Body of pancreas (tissue), 4 donors: Measurements from ENCODE around the gene ZCCHC17. TPM values are rescaled to one million over a fixed set of nuclear protein-coding genes. Genes with fewer than 3 reads are reported as not detected.

Experiments
- ATAC-seq: fragments of 150-250 bp; one replicate; pipeline ENCODE4 v1.9.1; 2016
- DNase-seq, 4 donors: peaks; one replicate each; pipeline ENCODE4 v3.0.0-alpha.2; 2019
- H3K27ac ChIP-seq, 4 donors: fragments of 200-600 bp; sonication (generic); 1 replicate in 3 of 4; 2 replicates in 1 of 4; pipeline versions ENCODE4 v1.5.1 to v1.6.1; 2016 to 2019; ENCODE audit warnings: mild to moderate bottlenecking in 1 of 4, mixed read lengths in 1 of 4, moderate library complexity in 1 of 4
- H3K27me3 ChIP-seq, 2 donors: fragments of 200-600 bp; sonication (generic); one replicate each; pipeline ENCODE4 v1.6.0; 2016; ENCODE audit warnings: mild to moderate bottlenecking in 1 of 2
- H3K36me3 ChIP-seq, 2 donors: fragments of 200-600 bp; sonication (generic); replicated peaks in 1 of 2; 2 replicates each; pipeline ENCODE4 v1.5.1; 2016; ENCODE audit warnings: low read depth in 2 of 2; ENCODE audit not compliant: insufficient read depth in 1 of 2
- H3K4me1 ChIP-seq: fragments of 200-600 bp; sonication (generic); one replicate; pipeline ENCODE4 v1.6.0; 2016
- H3K4me3 ChIP-seq, 2 donors: fragments of 200-600 bp; sonication (generic); 1 replicate in 1 of 2; 2 replicates in 1 of 2; pipeline ENCODE4 v1.5.1; 2016 to 2019
- H3K9me3 ChIP-seq, 3 donors: fragments of 200-600 bp; sonication (generic); 1 replicate in 2 of 3; 2 replicates in 1 of 3; pipeline ENCODE4 v1.5.1; 2016
- POLR2A ChIP-seq, 3 donors: fragments of 450-650 bp; IDR thresholded peaks; one replicate each; pipeline ENCODE4 v1.6.1; 2016; ENCODE audit warnings: antibody characterized with exemption in 3 of 3, mild to moderate bottlenecking in 2 of 3
- WGBS, 2 donors: methylation state at CpG; one replicate each; pipeline ENCODE4 v1.1.5; 2017; 5-methylcytosine and 5-hydroxymethylcytosine counted together
- intact Hi-C: fragments of 100-400 bp; cut with DNase I; formaldehyde crosslinking; loops from one replicate; pipeline ENCODE4 v1.15.1; 2023
- total RNA-seq, 2 donors: library from RNA; depleted of rRNA; stranded (reverse); fragments of >200 nt; gene quantifications; one replicate each; pipeline ENCODE4 v1.1.0, GENCODE V29; 2016
- TF ChIP-seq, protein P1 (sequence below), 7 experiments: fragments of 450-650 bp in 4 of 7; fragments of 200-600 bp in 3 of 7; sonication (generic) in 3 of 7; IDR thresholded peaks; one replicate each; pipeline ENCODE4 v1.5.1; 2016 to 2019; ENCODE audit warnings: antibody characterized with exemption in 7 of 7

ZCCHC17 gene
- total RNA-seq, 2 donors from 2014 or later = 8.0 to 9.2 TPM

DNA sequence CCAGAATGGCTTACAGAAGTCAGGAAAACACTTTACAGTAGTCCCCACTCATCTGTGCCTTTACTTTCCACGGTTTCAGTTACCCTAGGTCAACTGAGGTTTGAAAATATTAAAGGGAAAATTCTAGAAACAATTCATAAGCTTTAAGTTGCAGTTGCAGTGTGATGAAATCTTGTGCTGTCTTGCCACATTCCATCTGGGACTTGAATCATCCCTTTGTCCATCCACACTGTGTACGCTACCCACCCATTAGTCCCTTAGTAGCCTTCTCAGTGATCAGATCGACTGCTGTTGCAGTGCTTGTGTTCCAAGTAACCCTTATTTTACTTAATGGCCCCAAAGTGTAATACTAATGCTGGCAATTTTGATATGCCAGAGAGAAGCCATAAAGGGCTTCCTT is 30.5 kb downstream of the ZCCHC17 start:
- no peak overlapping the region for H3K27ac ChIP-seq
- ATAC-seq (no peak), DNase-seq (no peak)
- no peak overlapping the region for H3K4me3 ChIP-seq
- TF ChIP-seq, protein P1, sequence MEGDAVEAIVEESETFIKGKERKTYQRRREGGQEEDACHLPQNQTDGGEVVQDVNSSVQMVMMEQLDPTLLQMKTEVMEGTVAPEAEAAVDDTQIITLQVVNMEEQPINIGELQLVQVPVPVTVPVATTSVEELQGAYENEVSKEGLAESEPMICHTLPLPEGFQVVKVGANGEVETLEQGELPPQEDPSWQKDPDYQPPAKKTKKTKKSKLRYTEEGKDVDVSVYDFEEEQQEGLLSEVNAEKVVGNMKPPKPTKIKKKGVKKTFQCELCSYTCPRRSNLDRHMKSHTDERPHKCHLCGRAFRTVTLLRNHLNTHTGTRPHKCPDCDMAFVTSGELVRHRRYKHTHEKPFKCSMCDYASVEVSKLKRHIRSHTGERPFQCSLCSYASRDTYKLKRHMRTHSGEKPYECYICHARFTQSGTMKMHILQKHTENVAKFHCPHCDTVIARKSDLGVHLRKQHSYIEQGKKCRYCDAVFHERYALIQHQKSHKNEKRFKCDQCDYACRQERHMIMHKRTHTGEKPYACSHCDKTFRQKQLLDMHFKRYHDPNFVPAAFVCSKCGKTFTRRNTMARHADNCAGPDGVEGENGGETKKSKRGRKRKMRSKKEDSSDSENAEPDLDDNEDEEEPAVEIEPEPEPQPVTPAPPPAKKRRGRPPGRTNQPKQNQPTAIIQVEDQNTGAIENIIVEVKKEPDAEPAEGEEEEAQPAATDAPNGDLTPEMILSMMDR (IDR thresholded peaks at IDR 0.05) = no peak
- no peak for TF ChIP-seq POLR2A (IDR thresholded peaks at IDR 0.05)
- no peaks in the 10 kb centered on the region for H3K36me3 ChIP-seq
- no peaks in the 10 kb centered on the region for H3K4me1 ChIP-seq
- WGBS, 2 donors = 82 to 85% methylated on average over 3 of the region's 3 CpGs
- intact Hi-C loops = no loop called here
- no peaks in the 10 kb centered on the region for H3K9me3 ChIP-seq
- H3K27me3 ChIP-seq = no peaks in the 10 kb centered on the region

DNA sequence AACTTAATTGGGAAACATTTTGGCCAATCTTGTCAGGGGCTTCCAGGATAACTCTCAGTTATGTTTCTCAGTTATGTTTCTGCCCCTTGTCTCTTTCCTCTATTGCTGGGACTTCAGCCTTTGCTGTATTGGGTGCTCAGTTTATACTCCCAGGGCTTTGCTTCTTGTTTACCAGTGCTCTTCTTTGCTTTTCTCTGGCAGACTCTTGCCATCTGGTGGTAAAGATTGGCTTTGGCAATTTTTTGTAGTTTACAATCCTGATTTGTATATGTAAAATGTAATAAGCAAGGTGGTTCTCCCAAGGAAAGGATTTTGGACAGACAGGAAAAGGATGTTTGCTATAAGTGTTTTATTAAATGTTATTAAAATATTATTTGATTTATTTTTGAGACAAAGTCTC is 38.2 kb downstream of the ZCCHC17 start:
- ATAC-seq = no peak
- TF ChIP-seq, protein P1 (IDR thresholded peaks at IDR 0.05) = peak in 6 of 7 experiments; percentile 26 to 51 (median 38)
- no peak for TF ChIP-seq POLR2A (IDR thresholded peaks at IDR 0.05)
- intact Hi-C loops = no loop called here
- Histone ChIP-seq H3K9me3 (no peaks in the 10 kb centered on the region), H3K36me3 (no peaks in the 10 kb centered on the region), H3K4me3 (no peak overlapping the region), H3K27me3 (no peaks in the 10 kb centered on the region), H3K27ac (no peak overlapping the region), H3K4me1 (no peaks in the 10 kb centered on the region)
- DNase-seq = no peak

DNA sequence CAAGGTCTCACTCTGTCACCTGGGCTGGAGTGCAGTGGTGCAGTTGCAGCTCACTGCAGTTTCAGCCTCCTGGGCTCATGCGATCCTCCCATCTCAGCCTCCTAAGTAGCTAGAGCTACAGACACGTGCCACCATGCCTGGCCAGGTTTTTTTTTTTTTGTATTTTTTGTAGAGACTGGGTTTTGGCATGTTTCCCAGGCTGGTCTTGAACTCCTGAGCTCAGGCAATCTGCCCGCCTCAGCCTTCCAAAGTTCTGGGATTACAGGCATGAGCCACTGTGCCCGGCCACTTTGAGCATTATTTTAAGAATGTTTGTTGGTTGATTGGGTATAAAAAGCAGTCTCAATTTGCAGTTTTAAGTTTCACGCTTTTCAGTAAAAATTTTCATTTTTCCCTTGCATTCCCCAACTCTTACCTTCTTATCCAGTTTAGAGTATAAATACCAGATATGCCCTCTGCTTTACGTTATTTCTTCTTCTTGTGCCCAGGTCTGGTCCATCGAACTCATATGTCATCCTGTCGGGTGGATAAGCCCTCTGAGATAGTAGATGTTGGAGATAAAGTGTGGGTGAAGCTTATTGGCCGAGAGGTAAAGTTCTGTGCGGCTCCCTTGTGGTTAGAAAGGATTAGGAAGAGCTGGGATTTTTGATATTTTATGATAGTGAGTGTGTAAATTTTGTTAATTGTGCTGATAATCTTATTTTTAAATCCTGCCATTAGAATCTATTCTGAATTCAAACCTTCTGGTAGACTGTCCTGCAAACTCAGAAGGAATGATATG is 40.0 kb downstream of the ZCCHC17 start:
- H3K9me3 ChIP-seq = no peaks in the 10 kb centered on the region
- intact Hi-C loops = no loop called here
- H3K27me3 ChIP-seq = no peaks in the 10 kb centered on the region
- ATAC-seq (no peak), DNase-seq (no peak)
- WGBS, 2 donors = 77 to 85% methylated on average over 10 of the region's 10 CpGs
- TF ChIP-seq, protein P1 (IDR thresholded peaks at IDR 0.05) = no peak
- no peak for TF ChIP-seq POLR2A (IDR thresholded peaks at IDR 0.05)
- no peaks in the 10 kb centered on the region for H3K4me1 ChIP-seq
- H3K27ac ChIP-seq = no peak overlapping the region
- H3K36me3 ChIP-seq = no peaks in the 10 kb centered on the region
- H3K4me3 ChIP-seq = no peak overlapping the region

DNA sequence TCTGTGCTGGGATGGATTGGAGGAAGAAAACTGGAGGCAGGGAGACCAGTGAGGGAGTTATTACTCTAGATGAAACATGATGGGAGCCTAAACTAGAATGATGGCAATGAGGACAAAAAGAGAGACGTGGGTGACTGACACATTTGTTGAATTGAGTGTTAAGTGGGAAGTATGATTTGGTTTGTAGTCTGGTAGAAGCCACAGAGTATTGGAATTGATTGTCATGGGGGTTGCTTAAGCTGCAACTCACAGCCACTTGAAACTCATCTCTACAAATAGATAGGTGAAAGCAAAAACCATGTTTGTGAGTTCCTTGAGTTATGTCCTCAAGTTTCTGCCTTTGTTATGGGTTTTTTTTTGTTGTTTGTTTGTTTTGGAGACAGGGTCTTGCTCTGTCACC is 47.7 kb downstream of the ZCCHC17 start:
- ATAC-seq (no peak), DNase-seq (no peak)
- WGBS, 2 donors = 17 to 46% methylated on average over 1 of the region's 1 CpG
- Histone ChIP-seq H3K4me1 (no peaks in the 10 kb centered on the region), H3K27me3 (no peaks in the 10 kb centered on the region), H3K36me3 (no peaks in the 10 kb centered on the region), H3K9me3 (no peaks in the 10 kb centered on the region), H3K27ac (no peak overlapping the region), H3K4me3 (no peak overlapping the region)
- TF ChIP-seq, protein P1 (IDR thresholded peaks at IDR 0.05) = no peak
- TF ChIP-seq POLR2A (IDR thresholded peaks at IDR 0.05) = no peak
- intact Hi-C loops = no loop called here

DNA sequence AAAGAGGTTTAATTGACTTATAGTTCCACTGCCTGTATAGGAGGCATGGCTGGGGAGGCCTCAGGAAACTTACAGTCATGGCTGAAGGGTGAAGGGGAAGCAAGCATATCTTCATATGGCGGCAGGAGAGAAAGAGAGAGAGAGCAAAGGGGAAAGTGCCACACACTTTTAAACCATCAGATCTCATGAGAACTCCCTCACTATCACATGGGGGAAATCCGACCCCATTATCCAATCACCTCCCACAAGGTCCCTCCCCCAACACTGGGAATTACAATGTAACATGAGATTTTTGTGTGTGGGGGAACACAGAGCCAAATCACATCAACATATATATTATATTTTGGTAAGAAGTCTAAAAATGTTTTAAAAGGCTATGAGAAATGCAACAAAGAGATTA is 48.8 kb downstream of the ZCCHC17 start:
- Histone ChIP-seq H3K4me1 (no peaks in the 10 kb centered on the region), H3K9me3 (no peaks in the 10 kb centered on the region), H3K36me3 (no peaks in the 10 kb centered on the region), H3K4me3 (no peak overlapping the region), H3K27ac (no peak overlapping the region), H3K27me3 (no peaks in the 10 kb centered on the region)
- 83 to 91% methylated on average over 2 of the region's 2 CpGs for whole genome bisulfite sequencing, 2 donors
- TF ChIP-seq, protein P1 (IDR thresholded peaks at IDR 0.05) = no peak
- no peak for TF ChIP-seq POLR2A (IDR thresholded peaks at IDR 0.05)
- intact Hi-C loops = no loop called here
- DNase-seq (no peak), ATAC-seq (no peak)
